Activated CD4-positive, alpha-beta T cell treated with anti-CD3 and anti-CD28 coated beads for 1 hour (primary cell): ENCODE measurements around the gene PTPN23.

ENCODE experiments used
- DNase-seq: peaks from one replicate; pipeline ENCODE4 v3.0.0-alpha.2; 2020

The PTPN23 gene

DNA sequence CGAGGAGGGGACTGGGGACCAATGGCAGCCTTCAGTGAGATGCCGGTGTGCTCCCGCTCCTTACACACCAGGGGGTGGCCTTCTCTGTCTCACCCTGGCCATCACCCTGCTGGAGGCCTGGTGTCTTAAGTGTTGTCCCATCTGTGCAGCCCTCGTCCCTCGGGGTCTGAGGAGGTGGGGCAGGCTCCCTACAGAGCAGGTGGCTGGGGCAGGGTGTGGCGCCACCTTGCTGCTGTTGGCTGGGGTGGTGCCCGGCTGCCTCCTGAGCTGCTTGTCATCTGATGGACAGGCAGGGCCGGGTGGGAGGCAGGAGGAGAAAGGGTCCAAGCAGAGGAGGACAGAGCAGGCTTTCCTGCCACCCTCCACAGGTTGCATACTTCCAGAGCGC, 25.9 kb downstream of the PTPN23 start:
- no peak for DNase-seq

DNA sequence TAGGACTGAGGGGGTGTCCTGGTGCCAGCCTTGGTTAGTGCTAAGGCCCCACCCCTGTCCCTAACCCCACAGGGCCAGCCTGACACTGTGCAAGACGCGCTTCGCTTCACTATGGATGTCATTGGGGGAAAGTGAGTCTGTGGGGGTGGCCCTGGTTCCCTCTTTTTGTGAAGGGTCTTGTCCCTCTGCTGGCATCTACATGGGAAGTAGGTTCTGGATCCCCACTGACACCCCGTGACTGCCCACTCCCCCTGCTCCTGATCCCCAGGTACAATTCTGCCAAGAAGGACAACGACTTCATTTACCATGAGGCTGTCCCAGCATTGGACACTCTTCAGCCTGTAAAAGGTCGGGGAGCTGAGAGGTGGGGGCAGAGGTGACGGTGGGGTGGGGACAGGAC, 26.4 kb downstream of the PTPN23 start:
- no peak for DNase-seq

DNA sequence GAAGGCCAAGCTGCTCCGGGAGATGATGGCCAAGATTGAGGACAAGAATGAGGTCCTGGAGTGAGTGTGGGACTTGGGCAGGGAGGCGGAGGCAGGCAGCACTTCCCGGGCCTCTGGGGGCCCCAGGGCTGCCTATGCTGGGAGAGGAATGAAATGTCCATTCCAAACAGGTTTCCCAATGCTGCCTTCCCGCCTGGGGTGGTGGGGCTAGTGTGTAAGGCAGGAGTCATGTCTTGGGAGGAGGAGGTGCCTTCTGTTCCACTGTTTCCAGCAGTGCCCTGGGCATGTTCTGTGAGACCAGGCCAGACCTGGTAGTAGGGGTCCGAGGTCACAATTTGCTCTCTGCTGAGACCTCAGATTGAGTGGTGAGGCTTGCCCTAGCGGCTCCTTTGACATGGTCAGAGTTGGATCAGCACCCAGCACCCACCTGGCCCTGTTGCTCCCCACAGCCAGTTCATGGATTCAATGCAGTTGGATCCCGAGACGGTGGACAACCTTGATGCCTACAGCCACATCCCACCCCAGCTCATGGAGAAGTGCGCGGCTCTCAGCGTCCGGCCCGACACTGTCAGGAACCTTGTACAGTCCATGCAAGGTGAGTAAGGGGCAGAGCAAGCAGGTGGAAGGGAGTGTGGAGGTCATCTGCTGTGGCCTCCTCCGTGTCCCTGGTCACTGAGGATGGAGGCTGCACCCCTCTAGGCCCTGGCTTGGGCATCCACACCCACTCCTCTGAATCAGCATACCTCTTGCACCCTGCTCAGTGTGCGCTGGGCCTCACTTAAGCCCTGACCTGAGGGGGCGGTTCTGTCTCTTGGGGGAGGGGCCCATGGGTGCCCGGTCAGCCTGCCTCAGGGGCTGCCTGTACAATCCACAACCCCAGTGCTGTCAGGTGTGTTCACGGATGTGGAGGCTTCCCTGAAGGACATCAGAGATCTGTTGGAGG, 27.3 kb downstream of the PTPN23 start:
- DNase-seq: no peak

DNA sequence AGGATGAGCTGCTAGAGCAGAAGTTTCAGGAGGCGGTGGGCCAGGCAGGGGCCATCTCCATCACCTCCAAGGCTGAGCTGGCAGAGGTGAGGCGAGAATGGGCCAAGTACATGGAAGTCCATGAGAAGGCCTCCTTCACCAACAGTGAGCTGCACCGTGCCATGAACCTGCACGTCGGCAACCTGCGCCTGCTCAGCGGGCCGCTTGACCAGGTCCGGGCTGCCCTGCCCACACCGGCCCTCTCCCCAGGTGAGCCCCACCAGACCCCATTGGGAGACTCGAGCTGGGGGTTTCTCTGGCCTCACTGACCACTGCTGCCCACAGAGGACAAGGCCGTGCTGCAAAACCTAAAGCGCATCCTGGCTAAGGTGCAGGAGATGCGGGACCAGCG, 28.0 kb downstream of the PTPN23 start:
- DNase-seq: no peak

DNA sequence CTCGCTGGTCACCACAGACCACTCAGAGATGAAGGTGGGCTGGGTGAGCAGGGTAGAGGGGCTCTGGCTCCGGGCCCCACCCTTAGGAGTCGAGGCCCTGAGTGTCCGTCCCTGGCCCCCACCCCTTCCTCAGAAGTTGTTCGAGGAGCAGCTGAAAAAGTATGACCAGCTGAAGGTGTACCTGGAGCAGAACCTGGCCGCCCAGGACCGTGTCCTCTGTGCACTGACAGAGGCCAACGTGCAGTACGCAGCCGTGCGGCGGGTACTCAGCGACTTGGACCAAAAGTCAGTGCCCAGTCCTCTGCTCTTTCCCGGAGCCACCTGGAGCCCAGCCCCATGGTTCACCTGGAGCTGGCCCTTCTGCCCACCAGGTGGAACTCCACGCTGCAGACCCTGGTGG, 28.5 kb downstream of the PTPN23 start:
- DNase-seq: no peak

- no peak for DNase-seq
Observed at GRCh38 chr3:47409688-47410416, 29.0 kb downstream of the PTPN23 start.

- DNase-seq: no peak
Observed at GRCh38 chr3:47410417-47410720, 29.5 kb downstream of the PTPN23 start.

DNA sequence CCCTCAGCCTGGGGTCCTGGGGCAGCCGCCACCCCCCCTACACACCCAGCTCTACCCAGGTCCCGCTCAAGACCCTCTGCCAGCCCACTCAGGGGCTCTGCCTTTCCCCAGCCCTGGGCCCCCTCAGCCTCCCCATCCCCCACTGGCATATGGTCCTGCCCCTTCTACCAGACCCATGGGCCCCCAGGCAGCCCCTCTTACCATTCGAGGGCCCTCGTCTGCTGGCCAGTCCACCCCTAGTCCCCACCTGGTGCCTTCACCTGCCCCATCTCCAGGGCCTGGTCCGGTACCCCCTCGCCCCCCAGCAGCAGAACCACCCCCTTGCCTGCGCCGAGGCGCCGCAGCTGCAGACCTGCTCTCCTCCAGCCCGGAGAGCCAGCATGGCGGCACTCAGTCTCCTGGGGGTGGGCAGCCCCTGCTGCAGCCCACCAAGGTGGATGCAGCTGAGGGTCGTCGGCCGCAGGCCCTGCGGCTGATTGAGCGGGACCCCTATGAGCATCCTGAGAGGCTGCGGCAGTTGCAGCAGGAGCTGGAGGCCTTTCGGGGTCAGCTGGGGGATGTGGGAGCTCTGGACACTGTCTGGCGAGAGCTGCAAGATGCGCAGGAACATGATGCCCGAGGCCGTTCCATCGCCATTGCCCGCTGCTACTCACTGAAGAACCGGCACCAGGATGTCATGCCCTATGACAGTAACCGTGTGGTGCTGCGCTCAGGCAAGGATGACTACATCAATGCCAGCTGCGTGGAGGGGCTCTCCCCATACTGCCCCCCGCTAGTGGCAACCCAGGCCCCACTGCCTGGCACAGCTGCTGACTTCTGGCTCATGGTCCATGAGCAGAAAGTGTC, 30.2 kb downstream of the PTPN23 start:
- no peak for DNase-seq

DNA sequence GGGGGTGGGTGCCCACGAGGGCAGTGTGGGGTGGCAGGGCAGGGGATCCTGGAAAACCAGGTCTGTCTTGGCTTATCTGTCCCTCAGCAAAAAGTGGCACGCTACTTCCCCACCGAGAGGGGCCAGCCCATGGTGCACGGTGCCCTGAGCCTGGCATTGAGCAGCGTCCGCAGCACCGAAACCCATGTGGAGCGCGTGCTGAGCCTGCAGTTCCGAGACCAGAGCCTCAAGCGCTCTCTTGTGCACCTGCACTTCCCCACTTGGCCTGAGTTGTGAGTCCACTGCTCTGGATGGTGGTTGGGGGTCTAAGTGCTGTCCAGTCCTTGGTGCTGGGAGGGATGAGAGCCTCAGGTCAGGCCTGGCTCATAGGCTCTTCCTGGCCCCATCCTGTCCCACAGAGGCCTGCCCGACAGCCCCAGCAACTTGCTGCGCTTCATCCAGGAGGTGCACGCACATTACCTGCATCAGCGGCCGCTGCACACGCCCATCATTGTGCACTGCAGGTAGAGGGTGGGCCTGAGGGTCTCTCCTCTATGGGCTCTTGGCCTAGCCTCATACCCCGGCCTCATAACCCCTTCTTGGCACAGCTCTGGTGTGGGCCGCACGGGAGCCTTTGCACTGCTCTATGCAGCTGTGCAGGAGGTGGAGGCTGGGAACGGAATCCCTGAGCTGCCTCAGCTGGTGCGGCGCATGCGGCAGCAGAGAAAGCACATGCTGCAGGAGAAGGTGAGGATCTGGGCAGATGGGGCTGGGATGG, 31.1 kb downstream of the PTPN23 start:
- no peak for DNase-seq

DNA sequence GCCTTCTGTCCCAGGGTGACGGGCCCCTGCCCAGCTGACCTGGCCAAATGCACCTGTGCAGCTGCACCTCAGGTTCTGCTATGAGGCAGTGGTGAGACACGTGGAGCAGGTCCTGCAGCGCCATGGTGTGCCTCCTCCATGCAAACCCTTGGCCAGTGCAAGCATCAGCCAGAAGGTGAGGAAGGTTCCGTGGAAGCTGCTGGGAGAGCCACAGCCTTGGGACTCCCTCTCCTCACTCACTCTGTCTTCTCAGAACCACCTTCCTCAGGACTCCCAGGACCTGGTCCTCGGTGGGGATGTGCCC, 31.6 kb downstream of the PTPN23 start:
- DNase-seq: no peak

GRCh38 chr3:47412842-47413520, 32.2 kb downstream of the PTPN23 start:
- no peak for DNase-seq

DNA sequence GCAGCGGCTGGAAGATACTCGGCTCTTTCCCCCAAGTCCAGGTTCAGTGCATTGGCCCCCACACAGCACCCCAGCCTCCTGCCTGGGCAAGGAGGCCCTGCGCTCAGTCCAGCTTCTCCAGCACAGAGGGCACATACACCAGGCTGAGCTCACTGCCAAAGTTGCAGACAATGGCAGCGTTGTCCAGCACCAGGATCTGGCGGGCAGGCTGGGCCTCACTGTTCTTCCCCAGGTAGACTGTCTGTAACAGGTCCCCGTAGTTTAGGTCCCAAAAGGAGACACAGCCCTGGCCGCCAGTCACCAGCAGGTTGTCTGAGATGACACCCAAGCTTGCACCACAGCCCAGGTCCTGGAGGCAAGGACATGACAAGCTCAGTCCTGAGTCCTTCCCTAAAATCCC, 32.9 kb downstream of the PTPN23 start:
- no peak for DNase-seq

GRCh38 chr3:47414161-47414564, 33.3 kb downstream of the PTPN23 start:
- no peak for DNase-seq

DNA sequence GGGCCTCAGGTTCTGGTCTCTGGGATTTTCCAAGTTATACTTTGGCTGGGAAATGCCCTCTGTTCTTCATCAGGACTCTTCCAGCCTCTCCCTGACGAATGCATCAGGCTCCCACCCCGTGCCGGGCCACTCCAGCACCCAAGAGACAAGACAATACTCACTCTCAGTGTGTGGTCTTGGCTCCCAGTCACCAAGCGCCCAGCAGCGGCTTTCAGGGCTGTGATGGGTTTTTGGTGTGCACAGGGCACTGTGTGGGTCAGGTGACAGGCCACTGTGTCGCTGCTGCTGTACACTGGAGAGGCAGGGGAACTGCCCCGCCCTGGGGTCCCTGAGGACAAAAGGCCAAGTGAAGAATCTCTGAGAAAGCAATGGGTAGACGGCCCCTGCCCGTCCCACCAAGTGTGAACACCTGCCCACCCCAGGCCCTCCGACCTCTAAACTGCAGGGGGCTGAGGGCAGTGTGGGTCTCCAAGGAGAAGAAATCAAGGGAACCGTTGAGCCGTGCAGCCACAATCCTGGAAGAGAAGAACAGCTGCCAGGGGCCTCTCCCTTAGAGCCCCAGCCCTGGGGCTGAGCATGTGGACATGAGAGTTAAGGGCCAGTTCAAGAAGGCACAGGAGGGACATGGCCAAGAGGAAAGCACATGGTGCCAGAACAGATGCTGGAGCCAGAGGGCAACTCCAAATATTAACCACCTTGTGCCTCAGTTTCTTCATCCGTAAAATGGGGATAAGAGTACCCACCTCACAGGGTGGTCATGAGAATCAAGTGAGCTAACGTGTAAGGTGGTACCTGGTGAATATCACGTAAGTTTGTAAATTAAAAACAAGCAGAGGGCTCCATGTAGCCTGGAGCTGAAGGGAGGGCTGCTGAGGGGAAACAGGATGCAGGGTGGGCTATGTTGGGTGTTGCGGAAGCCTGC, 34.1 kb downstream of the PTPN23 start:
- DNase-seq: no peak

DNA sequence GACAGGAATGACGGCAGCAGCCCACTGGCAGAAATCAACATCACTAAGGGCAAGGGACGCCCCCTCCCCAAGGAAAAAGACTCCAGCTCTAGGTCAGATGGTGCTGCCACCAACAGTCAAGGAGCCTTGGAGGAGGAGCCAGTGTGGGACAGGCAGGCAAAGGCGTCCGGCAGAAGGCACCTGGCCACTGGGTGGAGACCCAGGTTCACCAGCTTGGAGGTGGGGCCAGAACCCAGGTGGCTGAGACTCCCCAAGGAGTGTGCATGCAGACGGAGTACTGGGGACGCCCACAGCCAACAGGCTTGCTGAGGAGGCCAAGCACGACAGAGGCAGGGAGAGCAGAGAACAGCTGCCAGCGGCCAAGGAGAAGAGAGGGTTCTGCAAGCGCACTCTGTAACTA, 35.2 kb downstream of the PTPN23 start:
- DNase-seq: no peak

DNA sequence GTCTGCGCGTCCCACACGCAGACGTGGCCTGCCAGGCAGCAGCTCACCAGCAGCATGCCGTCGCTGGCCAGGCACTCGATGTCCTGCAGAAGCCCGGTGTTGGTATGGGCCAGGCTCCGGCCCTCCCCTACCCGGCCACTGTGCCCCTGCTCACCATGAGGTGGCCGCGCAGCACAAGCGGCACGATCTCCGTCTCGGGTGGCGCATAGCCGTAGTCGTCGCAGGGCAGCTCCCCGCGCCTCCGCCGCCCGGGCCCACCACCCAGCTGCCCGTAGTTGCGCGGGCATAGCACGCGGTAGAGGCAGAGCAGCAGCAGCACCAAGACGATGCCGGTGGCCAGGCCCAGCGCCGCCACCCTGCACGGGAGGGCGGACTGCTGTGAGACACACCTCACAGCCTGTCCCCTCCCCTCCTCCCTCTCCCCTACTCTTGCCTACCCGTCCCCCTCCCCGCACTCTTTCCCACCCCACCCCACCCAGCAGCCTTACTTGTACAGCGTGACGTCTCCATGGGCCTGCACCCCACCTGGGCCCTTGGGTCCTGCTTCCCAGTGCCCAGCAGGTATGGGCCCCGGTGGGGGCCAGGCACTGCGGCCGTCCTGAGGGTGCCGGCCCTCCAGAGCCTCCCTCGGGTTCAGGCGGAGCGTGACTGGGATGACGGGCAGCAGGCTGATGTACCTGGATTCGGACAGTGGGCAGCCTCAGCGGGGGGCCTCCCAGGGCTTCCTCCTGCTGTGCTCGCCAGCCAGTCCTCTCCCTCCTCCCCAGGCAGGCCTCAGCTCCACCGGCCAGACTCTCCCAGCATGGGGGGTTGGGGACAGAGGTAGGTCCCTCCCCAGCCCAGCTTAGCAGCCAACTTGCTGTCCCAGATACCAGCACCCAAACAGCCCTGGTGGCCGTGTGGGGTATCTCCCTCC, 37.6 kb downstream of the PTPN23 start:
- DNase-seq: no peak

GRCh38 chr3:47419083-47420043, 38.5 kb downstream of the PTPN23 start:
- no peak for DNase-seq

- no peak for DNase-seq
Observed at GRCh38 chr3:47420044-47420430, 39.2 kb downstream of the PTPN23 start.
